Islet of Langerhans (tissue), 1 donor: ENCODE data around the gene CEACAM16.
"Not testable (repeated sequence)": the region's sequence is repeated elsewhere in the genome, so short reads cannot be mapped to it uniquely, and the experiment has no call there.

Experiments used
- FAIRE-seq: peaks from one replicate; lab custom pipeline; 2011; peaks lifted over from hg19 to GRCh38; lab: Jason Lieb, UNC

CEACAM16 gene

DNA sequence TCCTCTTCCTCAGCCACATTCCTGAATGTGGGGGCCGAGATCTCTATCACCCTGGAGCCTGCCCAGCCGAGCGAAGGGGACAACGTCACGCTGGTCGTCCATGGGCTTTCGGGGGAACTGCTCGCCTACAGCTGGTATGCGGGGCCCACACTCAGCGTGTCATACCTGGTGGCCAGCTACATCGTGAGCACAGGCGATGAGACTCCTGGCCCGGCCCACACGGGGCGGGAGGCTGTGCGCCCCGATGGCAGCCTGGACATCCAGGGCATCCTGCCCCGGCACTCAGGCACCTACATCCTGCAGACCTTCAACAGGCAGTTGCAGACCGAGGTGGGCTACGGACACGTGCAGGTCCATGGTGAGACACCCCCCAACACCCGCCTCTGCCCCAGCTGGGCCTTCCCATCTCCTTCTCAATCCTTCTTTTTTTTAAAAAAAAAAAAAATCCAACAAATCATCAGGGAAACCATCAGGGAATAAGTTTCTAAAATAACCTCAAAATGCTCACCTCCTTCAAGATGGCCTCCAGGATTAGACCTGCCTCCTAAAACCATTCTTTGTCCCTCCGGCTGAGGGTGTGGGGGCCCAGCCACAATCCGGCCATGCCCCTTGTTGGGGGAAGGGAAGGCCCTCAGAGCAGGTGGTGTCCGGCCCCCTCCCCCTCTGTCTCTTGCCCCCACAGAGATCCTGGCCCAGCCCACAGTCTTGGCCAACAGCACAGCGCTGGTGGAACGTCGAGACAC lies 4.6 kb downstream of the CEACAM16 start:
- FAIRE-seq = no peak

DNA sequence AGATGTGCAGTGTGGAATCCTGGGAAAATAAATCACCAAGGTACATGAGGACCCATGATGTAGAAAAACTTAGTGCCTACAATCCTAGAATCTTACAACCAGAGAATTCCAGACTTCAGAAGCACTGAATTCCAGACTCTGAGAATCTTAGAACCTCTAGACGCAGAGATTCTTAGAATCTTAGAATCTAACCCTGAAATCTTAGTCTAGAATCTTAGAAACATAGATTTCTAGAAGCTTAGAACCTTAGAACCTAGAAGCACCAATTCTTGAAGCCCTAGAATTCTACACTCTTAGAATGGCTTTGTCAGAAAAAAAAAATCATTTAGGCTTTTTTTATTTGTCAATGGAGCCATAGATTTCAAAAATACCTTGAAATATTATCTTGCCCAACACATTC lies 6.0 kb downstream of the CEACAM16 start:
- no peak for FAIRE-seq

DNA sequence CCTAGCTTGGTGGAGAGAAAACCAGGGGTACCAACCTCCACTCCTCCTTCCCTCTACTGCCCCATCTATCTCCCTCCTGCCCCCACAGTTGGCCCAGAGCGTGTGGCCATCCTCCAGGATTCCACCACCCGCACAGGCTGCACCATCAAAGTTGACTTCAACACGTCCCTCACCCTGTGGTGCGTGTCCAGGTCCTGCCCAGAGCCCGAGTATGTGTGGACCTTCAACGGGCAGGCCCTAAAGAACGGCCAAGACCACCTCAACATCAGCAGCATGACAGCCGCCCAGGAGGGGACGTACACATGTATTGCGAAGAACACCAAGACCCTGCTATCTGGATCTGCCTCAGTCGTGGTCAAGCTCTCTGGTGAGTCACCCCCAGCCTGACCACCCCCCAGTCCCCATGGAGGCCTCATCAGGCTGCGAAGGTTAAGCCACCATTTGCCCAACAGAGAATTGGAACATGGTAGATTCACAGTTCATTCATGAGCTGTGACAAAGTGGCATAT lies 6.6 kb downstream of the CEACAM16 start:
- FAIRE-seq = no peak

DNA sequence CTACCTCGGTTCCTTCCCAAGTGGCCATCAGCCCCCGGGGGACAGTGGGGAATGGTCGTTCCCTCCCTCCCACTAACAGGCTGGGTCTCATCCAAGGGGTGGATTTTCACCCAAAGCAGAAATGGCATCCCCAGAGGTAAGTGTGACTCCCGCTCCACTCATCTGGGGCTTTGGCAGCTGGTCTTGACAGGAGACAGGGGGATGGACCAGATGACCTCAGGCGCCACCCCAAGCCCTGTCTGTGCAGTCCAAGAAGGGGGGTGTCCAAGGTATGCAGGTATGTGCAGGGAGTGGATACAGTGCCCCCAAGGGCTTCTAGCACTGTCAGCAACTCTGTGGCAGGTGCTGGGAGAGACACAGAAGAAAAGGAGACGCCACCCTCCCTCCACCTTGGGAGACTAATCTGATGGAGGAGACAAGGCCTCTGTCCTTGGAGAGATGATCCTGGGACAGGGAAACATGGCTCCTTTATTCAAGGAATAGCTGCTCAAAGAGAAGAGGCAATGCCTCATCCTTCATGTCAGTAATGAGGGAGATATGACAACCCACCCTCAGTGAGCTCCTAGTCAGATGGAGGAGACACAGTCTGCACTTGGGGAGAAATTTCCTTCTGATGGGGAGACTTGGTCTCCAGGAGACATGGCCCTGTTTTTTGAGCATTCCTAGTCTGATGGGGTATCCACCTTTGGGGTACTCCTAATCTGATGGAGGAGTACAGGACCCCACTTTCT lies 7.7 kb downstream of the CEACAM16 start:
- FAIRE-seq = no peak

DNA sequence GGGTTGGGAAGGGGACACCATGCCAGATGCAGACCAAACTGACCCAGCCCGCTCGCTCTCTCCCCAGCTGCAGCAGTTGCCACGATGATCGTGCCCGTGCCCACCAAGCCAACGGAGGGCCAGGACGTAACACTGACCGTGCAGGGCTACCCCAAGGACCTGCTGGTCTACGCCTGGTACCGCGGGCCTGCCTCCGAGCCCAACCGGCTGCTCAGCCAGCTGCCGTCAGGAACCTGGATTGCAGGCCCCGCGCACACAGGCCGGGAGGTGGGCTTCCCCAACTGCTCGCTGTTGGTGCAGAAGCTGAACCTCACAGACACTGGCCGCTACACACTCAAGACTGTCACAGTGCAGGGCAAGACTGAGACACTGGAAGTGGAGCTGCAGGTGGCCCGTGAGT lies 8.8 kb downstream of the CEACAM16 start:
- FAIRE-seq = no peak

DNA sequence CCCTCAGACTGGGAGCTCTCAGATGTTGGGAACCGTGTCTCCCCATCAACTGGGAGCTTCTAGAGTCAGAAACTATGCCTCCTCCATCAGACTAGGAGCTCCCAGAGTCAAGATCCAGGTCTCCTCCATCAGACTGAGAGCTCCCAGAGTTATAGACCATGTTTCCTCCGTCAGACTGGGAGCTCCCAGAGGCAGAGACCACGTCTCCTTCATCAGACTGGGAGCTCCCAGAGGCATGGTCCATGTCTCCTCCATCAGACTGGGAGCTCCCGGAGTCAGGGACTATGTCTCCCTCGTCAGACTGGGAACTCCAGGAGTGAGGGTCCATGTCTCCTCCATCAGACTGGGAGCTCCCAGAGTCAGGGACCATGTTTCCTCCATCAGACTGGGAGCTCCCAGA lies 10.0 kb downstream of the CEACAM16 start:
- FAIRE-seq = no peak

DNA sequence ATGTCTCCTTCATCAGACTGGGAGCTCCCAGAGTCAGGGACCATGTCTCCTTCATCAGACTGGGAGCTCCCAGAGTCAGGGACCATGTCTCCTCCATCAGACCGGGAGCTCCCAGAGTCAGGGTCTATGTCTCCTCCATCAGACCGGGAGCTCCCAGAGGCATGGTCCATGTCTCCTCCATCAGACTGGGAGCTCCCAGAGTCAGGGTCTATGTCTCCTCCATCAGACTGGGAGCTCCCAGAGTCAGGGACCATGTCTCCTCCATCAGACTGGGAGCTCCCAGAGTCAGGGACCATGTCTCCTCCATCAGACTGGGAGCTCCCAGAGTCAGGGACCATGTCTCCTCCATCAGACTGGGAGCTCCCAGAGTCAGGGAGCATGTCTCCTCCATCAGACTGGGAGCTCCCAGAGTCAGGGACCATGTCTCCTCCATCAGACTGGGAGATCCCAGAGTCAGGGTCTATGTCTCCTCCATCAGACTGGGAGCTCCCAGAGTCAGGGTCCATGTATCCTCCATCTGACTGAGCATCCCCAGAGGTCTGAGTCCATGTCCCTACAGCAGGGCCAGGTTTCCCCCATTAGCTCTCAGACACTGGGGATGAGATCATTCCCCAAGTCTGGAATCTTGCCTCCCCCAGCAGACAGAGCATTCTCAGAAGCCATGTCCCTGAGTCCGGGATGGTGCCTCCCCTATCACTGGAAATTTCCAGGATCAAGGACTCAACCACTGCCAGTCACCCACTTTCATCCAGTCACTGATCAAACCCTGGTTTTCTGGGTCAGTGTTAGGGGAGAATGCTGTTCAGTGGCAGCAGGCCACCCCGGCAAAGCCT lies 10.7 kb downstream of the CEACAM16 start:
- not testable (repeated sequence) for FAIRE-seq

DNA sequence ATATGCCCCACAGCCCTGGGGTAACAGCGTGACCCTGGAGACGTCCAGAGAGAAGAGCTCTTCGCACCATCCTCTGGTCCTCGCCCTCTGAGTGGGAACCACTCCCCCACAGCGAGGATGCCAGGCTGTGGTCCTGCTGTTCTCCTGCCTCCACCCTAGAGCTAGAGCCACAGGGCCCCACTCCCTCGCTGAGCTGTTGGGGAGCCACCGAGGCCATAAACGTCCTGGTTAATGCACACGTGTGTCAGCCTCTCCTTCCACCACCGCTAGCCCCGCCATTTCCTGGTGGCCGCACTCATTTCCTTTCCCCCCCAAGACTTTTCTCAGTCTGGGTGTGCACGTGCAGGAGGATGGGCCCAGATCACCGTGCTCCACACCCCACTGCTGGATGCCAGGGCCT lies 11.5 kb downstream of the CEACAM16 start:
- no peak for FAIRE-seq

DNA sequence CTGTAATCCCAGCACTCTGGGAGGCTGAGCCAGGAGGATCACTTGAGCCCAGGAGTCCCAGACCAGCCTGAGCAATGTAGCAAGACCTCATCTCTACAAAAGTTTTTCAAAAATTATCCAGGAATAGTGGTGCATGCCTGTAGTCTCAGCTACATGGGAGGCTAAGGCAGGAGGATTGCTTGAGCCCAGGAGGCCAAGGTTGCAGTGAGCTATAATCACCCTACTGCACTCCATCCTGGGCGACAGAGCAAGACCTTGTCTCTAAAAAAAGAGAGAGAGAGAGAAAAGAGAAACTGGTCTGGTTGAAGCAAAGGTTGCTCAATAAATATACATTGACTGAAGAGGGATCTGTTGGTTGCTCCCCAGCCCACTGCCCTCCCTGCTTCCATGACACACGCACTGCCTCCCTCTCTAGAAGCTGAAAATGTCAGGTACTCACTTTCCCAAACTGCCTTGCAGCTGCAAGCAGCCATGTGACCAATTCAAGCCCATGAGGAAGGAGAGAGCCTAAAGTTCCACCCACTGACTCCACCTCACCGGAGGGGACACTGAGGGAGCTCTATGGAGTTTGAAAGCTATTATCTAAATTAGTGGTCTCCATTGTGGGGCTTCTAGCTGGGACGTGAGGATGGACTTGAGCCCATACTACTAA lies 14.0 kb downstream of the CEACAM16 start:
- FAIRE-seq = no peak

DNA sequence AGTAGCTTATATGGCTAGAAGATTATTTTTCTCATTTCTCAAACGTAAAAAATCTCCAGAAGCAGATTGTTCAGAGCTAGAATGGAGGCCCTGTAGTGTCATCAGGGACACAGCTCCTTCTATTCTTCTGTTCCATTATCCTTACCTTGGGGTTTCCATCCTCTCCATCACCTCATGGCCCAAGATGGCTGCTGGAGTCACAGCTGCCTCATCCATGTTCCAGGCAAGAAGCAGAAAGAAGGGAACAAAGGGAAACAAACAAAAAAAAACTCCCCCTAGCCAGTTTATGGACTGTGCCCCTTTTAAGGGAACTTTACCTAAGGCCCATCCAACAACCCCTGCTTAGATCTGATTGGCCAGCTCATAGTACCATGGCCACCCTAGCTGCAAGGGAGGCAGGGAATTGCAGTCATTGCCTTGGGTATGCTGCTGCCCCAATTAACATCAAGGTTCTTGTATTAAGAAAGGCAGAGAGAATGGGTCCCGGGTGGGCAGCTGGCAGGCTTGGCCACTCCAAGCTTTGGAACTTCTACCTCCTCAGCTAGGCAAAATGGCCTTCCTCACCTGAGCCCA lies 15.7 kb downstream of the CEACAM16 start:
- FAIRE-seq = no peak

DNA sequence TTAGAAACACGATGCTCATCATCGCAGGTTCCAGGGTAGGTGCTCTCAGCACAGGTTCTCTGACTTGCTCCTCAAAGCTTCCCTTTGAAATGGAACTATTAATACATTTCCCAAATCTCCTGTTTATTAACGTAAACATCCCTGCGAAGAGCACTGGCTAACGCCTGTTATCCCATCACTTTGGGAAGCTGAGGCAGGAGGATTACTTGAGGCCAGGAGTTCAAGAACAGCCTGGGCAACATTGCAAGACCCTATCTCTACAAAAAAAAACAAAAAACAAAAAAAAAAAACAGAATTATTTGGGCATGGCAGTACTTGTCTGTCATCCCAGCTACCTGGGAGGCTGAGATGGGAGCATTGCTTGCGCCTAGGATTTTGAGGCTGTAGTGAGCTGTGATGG lies 18.7 kb downstream of the CEACAM16 start:
- FAIRE-seq = no peak

DNA sequence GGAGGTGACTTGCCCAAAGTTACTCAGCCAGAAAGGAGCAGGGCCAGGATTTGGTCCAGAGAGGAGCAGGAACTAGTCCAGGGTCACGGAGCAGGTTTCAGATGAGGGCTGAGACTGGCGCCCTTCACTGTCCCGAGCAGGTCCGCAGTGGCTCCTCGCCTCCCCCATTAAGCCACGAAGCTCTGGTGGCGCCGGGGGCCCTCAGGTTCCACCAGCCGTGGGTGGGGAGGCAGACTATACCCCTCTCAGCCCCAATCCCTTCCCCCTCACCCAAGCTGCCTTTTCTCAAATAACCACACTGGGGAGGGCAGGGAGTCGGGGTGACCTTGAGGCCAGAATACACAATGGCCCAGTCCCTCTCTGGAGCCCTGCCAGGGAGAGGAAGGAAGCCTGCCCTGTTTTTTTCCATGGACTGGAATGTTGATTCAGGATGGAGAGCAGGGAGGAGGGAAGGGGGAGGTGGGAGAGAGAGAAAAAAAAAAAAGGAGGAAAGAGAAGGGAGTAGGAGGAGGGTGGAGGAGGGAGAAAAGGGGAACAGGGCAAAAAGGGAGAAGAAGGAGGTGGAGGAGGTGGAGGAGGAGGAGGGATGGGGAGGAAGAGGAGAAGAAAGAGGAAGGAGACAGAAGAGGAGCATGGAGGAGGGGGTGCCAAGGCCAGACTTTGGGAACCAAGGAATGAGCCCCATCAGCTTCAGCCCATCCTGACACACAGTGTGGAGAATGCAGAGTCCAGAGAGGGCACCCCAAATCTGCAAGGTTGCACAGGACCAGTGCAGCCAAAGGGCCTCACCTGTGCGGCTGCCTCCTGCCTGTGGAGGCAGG lies 19.7 kb downstream of the CEACAM16 start:
- FAIRE-seq = no peak

DNA sequence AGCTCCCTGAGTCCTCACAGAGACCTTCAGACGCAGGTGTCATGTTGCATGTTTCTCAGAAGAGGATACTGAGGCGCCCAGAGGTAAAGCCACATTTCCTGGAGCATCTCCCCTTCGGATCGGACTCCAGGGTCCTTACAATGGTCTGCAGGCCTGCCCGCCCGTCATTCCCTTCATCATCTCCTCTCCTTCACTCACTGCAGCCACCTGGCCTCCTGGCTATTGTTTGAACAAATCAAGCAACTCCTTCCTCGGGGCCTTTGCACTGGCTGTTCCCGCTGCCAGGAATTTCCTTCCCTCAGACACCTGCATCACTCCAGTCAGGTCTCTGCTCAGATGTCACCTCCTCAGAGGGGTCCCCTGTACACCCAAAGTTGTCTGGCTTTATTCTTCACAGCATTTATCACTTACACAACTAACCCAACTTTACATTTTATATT lies 20.3 kb downstream of the CEACAM16 start:
- no peak for FAIRE-seq

DNA sequence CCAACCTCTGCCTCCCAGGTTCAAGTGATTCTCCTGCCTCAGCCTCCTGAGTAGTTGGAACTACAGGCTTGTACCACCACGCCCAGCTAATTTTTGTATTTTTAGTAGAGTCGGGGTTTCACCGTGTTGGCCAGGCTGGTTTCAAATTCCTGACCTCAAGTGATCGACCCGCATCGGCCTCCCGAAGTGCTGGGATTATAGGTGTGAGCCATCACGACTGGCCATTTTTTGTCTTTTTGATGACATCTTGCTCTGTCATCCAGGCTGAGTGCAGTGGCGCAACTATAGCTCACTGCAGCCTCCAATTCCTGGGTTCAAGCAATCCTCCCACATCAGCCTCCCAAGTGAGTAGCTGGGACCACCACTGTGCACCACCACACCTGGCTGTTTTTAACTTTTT lies 21.4 kb downstream of the CEACAM16 start:
- FAIRE-seq = not testable (repeated sequence)

DNA sequence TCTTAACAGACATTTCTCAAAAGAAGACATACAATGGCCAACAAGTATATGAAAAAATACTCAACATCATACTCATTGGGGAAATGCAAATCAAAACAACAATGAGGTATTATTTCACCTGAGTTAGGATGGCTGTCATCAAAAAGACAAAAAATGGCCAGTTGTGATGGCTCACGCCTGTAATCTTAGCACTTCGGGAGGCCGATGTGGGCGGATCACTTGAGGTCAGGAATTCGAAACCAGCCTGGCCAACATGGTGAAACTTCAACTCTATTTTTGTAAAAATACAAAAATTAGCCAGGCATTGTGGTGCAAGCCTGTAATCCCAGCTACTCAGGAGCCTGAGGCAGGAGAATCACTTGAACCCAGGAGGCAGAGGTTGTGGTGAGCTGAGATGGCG lies 22.0 kb downstream of the CEACAM16 start:
- FAIRE-seq = no peak

DNA sequence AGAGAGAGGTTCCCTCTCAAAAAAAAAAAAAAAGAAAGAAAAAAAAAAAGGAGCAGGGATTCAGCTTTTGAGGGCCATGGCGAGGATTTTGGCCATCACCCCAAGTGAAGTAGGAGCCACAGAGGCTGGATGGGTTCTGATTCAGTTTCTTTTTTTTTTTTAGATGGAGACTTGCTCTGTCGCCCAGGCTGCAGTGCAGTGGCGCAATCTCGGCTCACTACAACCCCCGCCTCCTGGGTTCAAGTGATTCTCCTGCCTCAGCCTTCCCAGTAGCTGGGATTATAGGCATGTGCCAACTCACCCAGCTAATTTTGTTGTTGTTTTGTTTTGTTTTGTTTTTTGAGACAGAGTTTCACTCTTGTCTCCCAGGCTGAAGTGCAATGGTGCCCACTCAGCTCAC lies 22.4 kb downstream of the CEACAM16 start:
- not testable (repeated sequence) for FAIRE-seq

DNA sequence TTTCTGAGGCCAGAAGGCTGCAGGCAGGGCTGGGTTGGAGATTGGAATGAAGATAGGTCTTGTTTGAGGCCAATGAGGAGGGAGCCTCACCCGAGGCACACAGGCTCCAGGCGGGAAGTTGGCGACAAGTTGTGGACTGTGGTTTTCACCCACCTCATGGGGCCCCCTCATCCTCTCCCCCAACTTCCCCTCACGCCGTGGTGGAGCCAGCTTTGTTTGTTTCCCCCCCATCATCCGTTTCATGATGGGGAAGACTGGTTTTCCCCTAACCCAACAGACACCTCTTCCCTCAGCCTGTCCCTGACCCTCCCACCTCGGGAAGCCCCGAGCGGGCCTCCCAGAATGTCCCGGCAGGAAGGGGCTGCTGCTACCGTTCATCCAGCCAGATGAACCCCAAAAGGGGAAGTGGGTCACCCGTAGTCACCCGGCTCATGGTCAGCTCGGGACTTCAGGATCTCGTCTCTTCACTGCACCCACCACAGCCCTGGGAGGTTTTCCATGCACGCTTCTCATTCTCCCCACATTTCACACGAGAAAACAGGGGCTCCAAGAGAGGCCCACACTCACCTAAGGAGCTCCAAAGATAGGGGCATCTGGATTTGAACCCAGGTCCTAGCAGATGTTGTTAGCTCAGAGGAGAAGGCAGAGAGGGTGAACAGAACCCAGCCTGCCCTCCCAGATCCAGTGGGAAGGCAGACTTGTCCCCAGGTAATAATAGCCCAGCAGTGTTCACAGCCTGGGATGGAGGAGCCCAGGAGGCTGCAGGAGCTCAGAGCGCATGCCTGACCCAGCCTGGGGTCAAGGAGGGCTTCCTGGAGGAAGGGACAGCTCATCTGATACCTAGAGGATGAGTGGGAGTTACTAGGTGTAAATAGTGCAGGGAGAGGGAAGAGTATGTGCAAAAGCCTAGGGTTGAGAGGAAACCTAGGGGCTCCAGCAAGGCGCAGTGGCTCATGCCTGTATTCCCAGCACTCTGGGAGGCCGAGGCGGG lies 23.5 kb downstream of the CEACAM16 start:
- FAIRE-seq = no peak

DNA sequence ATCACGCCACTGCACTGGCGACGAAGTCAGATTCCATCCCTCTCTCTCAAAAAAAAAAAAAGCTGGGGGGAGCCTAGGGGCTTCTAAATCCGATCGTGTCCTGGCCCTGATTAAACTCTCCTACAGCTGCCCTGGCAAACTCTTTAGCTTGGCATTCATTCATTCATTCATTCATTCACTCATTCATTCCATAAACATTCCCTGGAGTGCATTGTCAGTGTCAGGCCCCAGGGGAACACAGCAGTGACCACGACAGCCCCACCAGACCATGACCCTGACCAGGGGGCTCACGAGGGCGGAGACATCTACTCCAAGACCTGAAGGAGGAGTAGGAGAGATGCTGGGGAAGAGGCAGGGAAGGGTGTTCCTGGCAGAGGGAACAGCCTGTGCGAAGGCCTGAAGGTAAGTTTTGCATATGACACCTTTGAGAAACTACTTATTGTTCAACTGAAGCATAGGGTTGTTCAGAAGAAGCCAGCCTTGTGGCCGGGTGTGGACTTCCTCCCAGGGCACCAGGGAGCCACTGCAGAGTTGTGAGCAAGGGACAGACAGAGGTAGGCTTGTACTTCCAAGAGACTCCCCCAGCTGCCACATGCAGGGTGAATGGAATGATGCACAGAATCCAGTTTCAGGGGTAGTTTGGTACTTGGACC lies 24.5 kb downstream of the CEACAM16 start:
- FAIRE-seq = no peak

DNA sequence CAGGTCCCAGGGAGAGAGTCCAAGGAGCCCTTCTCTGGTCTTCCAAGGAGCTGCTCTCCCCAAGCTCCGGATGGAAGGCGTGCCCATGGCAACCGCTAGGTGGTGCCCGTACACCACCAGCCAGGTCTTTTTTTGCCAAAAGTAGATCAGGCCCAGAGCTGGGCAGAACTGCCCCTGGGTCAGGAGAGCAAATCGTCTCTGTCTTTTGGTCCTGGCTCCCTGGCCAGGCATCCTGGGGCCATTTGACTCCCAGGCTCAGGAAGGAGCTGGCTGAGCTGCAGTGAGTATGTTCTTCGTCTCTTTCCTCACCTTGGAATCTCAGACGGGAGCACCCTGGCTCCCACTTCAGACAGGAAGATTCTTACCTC lies 25.0 kb downstream of the CEACAM16 start:
- no peak for FAIRE-seq
